Neuron (in vitro differentiated cells): Measurements from ENCODE around the gene ZDHHC24.

Source experiments
- H2AFZ ChIP-seq: one replicate; pipeline ENCODE4 v1.6.1; 2013; ENCODE audit warnings: low read depth, mild to moderate bottlenecking, inconsistent platforms, low read length, moderate library complexity
- H3K27me3 ChIP-seq: one replicate; pipeline ENCODE4 v1.6.1; 2013; ENCODE audit warnings: low read length; ENCODE audit not compliant: insufficient read depth
- H3K36me3 ChIP-seq: one replicate; pipeline ENCODE4 v1.6.1; 2013; ENCODE audit warnings: low read length; ENCODE audit not compliant: insufficient read depth
- H3K4me1 ChIP-seq: one replicate; pipeline ENCODE4 v1.6.1; 2013; ENCODE audit warnings: low read length; ENCODE audit not compliant: insufficient read depth
- H3K4me3 ChIP-seq: 2 replicates; pipeline ENCODE4 v1.5.1; 2013; ENCODE audit warnings: mild to moderate bottlenecking, low read length, moderate library complexity
- H3K9me3 ChIP-seq: one replicate; pipeline ENCODE4 v1.6.1; 2013; ENCODE audit warnings: low read length

Gene ZDHHC24

GRCh38 chr11:66476841-66477251 is 69.0 kb downstream of the ZDHHC24 start:
- Histone ChIP-seq H3K27me3 (no peaks in the 10 kb centered on the region), H3K9me3 (no peaks in the 10 kb centered on the region), H3K36me3 (peaks cover 37% of the 10 kb centered on the region), H2AFZ (no peak overlapping the region), H3K4me3 (no peak overlapping the region), H3K4me1 (peaks cover 8% of the 10 kb centered on the region)

GRCh38 chr11:66476173-66476840 is 69.5 kb downstream of the ZDHHC24 start:
- Histone ChIP-seq H2AFZ (no peak overlapping the region), H3K36me3 (peaks cover 38% of the 10 kb centered on the region), H3K9me3 (no peaks in the 10 kb centered on the region), H3K27me3 (no peaks in the 10 kb centered on the region), H3K4me1 (peaks cover 8% of the 10 kb centered on the region), H3K4me3 (no peak overlapping the region)

GRCh38 chr11:66475349-66476172 is 70.3 kb downstream of the ZDHHC24 start:
- Histone ChIP-seq H3K4me3 (no peak overlapping the region), H3K27me3 (no peaks in the 10 kb centered on the region), H3K36me3 (peaks cover 43% of the 10 kb centered on the region), H3K9me3 (no peaks in the 10 kb centered on the region), H2AFZ (no peak overlapping the region), H3K4me1 (peaks cover 4% of the 10 kb centered on the region)

GRCh38 chr11:66473608-66474515 is 72.0 kb downstream of the ZDHHC24 start:
- Histone ChIP-seq H3K4me1 (peaks cover 3% of the 10 kb centered on the region), H3K4me3 (no peak overlapping the region), H2AFZ (no peak overlapping the region), H3K27me3 (no peaks in the 10 kb centered on the region), H3K36me3 (peaks cover 43% of the 10 kb centered on the region), H3K9me3 (no peaks in the 10 kb centered on the region)

GRCh38 chr11:66473167-66473566 is 72.7 kb downstream of the ZDHHC24 start:
- H2AFZ ChIP-seq = no peak overlapping the region
- no peak overlapping the region for H3K4me3 ChIP-seq
- H3K9me3 ChIP-seq = no peaks in the 10 kb centered on the region
- H3K27me3 ChIP-seq = no peaks in the 10 kb centered on the region
- peaks cover 8% of the 10 kb centered on the region for H3K4me1 ChIP-seq
- H3K36me3 ChIP-seq = peaks cover 43% of the 10 kb centered on the region

- no peak overlapping the region for H3K4me3 ChIP-seq
- peaks cover 38% of the 10 kb centered on the region for H3K36me3 ChIP-seq
- H3K9me3 ChIP-seq = no peaks in the 10 kb centered on the region
- H3K27me3 ChIP-seq = no peaks in the 10 kb centered on the region
- H2AFZ ChIP-seq = no peak overlapping the region
- peaks cover 17% of the 10 kb centered on the region for H3K4me1 ChIP-seq
These were observed 73.8 kb downstream of the ZDHHC24 start for GRCh38 chr11:66472054-66472453.

GRCh38 chr11:66471142-66471541 is 74.7 kb downstream of the ZDHHC24 start:
- Histone ChIP-seq H3K4me1 (peaks cover 17% of the 10 kb centered on the region), H2AFZ (no peak overlapping the region), H3K27me3 (no peaks in the 10 kb centered on the region), H3K4me3 (no peak overlapping the region), H3K9me3 (no peaks in the 10 kb centered on the region), H3K36me3 (peaks cover 34% of the 10 kb centered on the region)
